ENCODE data around the gene SNAI1.

- TF ChIP-seq CTCF (IDR thresholded peaks at IDR 0.05), result no peak
- TF ChIP-seq EP300 (IDR thresholded peaks at IDR 0.05), result no peak
- TF ChIP-seq POLR2AphosphoS5 (IDR thresholded peaks at IDR 0.05), result peak; percentile 14 to 33
- TF ChIP-seq POLR2A (IDR thresholded peaks at IDR 0.05; ENCODE audit: low read depth), result no peak
Observed at GRCh38 chr20:50029697-50030461, 47.1 kb downstream of the SNAI1 start.
